ENCODE data around the gene KRT4.

- TF ChIP-seq EZH2 (IDR thresholded peaks at IDR 0.05; ENCODE audit: insufficient read depth, poor library complexity, severe bottlenecking) (no peak), EZH2phosphoT487 (IDR thresholded peaks at IDR 0.05; ENCODE audit: insufficient read depth, low read depth) (no peak)
Measured at GRCh38 chr12:52821071-52821730, 7.3 kb upstream of the KRT4 start.

Measured in GM23248 (cell line).